Effector memory CD4-positive, alpha-beta T cell (primary cell): ENCODE results near the gene LGALS16.
"Not testable (repeated sequence)": the region's sequence is repeated elsewhere in the genome, so short reads cannot be mapped to it uniquely, and the experiment has no call there.

Source experiments
- DNase-seq, 3 donors: peaks; one replicate each; pipeline ENCODE4 v3.0.0-alpha.2; 2020
- H3K27ac ChIP-seq: 2 replicates; pipeline ENCODE4 v1.7.0; 2013; ENCODE audit warnings: mild to moderate bottlenecking, low read length, moderate library complexity; ENCODE audit not compliant: insufficient read depth, poor library complexity, severe bottlenecking
- H3K27me3 ChIP-seq: replicated peaks from 2 replicates; pipeline ENCODE4 v1.7.0; 2013; ENCODE audit warnings: mild to moderate bottlenecking, low read length; ENCODE audit not compliant: insufficient read depth, control insufficient read depth, poor library complexity, severe bottlenecking
- H3K36me3 ChIP-seq: 2 replicates; pipeline ENCODE4 v1.7.0; 2013; ENCODE audit warnings: mild to moderate bottlenecking, low read length, moderate library complexity; ENCODE audit not compliant: control insufficient read depth, insufficient read depth
- H3K4me1 ChIP-seq: 2 replicates; pipeline ENCODE4 v1.7.0; 2013; ENCODE audit warnings: low read length, mild to moderate bottlenecking; ENCODE audit not compliant: control insufficient read depth, insufficient read depth, poor library complexity, severe bottlenecking
- H3K4me3 ChIP-seq: 2 replicates; pipeline ENCODE4 v1.7.0; 2013; ENCODE audit warnings: low read length, low read depth, mild to moderate bottlenecking; ENCODE audit not compliant: insufficient read depth, poor library complexity, severe bottlenecking
- H3K9me3 ChIP-seq: 2 replicates; pipeline ENCODE4 v1.7.0; 2013; ENCODE audit warnings: mild to moderate bottlenecking, low read length, moderate library complexity; ENCODE audit not compliant: control insufficient read depth

LGALS16 gene

DNA sequence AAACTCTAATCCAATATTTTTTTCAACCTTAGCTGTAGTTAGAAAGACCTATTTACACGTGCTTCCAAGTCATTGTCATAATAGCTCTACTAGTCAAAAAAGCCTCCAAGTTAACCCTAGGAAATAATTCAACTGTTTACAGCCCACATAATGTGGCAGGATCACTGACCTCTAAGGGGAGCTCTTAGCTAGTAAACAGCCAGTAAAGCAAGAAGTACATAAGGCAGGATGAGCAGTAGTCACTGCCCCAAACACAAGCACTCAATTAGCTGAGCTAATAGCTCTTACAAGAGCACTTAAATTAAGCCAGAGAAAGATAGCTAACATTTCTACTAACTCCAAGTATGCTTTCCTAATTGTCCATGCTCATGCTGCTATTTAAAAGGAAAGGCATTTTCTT, 18.1 kb downstream of the LGALS16 start:
- H3K9me3 ChIP-seq, H3K4me3 ChIP-seq, H3K27ac ChIP-seq, H3K4me1 ChIP-seq, H3K27me3 ChIP-seq, H3K36me3 ChIP-seq, DNase-seq: not testable (repeated sequence)

DNA sequence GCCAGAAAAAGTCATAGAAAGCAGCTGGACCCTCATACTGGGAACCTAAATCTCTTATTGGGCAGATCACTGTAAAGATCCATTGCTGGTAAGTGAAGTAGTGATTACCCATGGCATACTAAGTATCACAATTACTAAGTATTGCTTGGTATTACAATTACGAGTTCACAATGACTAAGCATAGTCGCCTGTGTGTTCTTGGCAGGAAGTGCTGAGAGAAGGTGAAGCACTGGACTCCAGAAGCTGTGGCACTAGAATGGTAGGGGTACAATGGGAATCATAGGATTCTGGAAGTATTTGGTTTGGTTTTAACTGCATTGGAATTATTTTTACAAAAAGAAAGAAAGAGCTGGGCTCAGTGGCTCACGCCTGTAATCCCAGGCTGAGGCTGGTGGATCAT, 20.3 kb downstream of the LGALS16 start:
- no peaks in the 10 kb centered on the region for H3K36me3 ChIP-seq
- H3K27me3 ChIP-seq, result no peaks in the 10 kb centered on the region
- no peaks in the 10 kb centered on the region for H3K9me3 ChIP-seq
- H3K27ac ChIP-seq, result no peak overlapping the region
- DNase-seq, result no peak
- H3K4me3 ChIP-seq, result no peak overlapping the region
- H3K4me1 ChIP-seq, result peaks cover 14% of the 10 kb centered on the region

- H3K9me3 ChIP-seq, result no peaks in the 10 kb centered on the region
- H3K4me1 ChIP-seq, result peaks cover 13% of the 10 kb centered on the region
- no peaks in the 10 kb centered on the region for H3K36me3 ChIP-seq
- DNase-seq, result no peak
- no peak overlapping the region for H3K27ac ChIP-seq
- no peak overlapping the region for H3K4me3 ChIP-seq
- no peaks in the 10 kb centered on the region for H3K27me3 ChIP-seq
Measured at GRCh38 chr19:39677961-39678889, 22.5 kb downstream of the LGALS16 start.

- no peak for DNase-seq
- Histone ChIP-seq H3K9me3 (no peaks in the 10 kb centered on the region), H3K4me1 (peaks cover 11% of the 10 kb centered on the region), H3K36me3 (no peaks in the 10 kb centered on the region), H3K27me3 (no peaks in the 10 kb centered on the region), H3K4me3 (peak overlapping the region; percentile 6), H3K27ac (peak overlapping the region; percentile 19)
Measured at GRCh38 chr19:39679056-39679790, 23.5 kb downstream of the LGALS16 start.

DNA sequence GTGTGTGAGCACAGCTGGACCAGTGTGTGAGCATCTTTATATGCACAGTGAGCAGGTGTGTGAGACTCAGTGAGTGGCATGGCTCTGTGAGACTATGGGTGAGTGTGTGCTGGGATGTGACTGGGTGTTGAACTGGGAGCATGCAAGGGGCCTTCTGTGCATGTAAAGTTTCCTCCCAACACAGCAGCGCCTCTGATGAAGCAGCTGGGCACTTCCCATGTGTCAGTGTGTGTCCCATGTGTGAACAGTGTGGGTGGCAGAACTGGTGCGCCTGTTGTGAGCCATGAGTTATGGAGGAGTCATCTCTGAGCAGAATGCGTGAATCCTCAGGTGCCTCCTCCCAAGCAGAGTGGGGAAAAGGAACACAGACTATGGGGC, 24.1 kb downstream of the LGALS16 start:
- Histone ChIP-seq H3K9me3 (no peaks in the 10 kb centered on the region), H3K4me1 (peaks cover 11% of the 10 kb centered on the region), H3K27me3 (no peaks in the 10 kb centered on the region), H3K4me3 (peak overlapping the region; percentile 6), H3K27ac (peak overlapping the region; percentile 19), H3K36me3 (no peaks in the 10 kb centered on the region)
- DNase-seq, result no peak

DNA sequence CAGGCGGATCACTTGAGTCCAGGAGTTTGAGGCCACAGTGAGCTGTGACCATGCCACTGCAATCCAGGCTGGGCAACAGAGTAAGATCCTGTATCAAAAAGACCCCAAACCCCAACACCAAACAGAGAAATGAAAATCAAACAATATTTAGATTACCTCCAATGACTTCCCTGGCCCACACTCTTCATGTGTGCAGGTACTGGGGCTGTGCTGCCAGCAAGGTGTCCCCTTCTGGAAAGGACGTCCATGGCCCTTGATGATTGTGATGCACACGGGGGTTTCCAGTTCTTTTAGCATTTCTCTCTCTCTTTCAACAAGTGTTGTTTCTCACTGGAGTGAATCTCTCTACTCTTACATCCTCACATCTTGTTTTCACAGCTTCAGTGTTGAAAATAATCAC, 24.9 kb downstream of the LGALS16 start:
- Histone ChIP-seq H3K27ac (no peak overlapping the region), H3K4me3 (no peak overlapping the region), H3K9me3 (no peaks in the 10 kb centered on the region), H3K36me3 (no peaks in the 10 kb centered on the region), H3K4me1 (peaks cover 11% of the 10 kb centered on the region), H3K27me3 (no peaks in the 10 kb centered on the region)
- DNase-seq, result no peak

DNA sequence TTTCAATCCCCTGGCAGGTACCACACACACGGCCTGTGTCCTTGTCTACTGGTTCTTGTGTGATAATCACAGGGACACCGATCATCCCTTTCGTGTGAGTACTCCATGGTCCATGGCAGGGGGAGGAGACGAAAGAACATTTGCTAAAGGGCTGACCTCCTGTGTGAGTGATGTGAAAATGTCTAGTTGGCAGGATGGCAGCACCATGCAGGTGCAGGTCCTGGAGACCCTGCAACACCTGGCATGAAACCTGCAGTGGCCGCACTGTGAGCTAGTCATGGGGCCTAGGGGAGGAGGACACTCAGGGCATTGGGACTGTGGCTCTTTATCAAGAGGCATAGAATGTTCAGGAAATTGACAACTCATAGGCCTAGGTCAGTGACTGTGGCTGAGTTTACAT, 25.7 kb downstream of the LGALS16 start:
- no peaks in the 10 kb centered on the region for H3K27me3 ChIP-seq
- H3K4me3 ChIP-seq, result no peak overlapping the region
- H3K27ac ChIP-seq, result no peak overlapping the region
- H3K4me1 ChIP-seq, result peaks cover 11% of the 10 kb centered on the region
- H3K9me3 ChIP-seq, result no peaks in the 10 kb centered on the region
- H3K36me3 ChIP-seq, result no peaks in the 10 kb centered on the region
- DNase-seq, result no peak

GRCh38 chr19:39684267-39684666, 28.6 kb downstream of the LGALS16 start:
- DNase-seq, result no peak
- peaks cover 7% of the 10 kb centered on the region for H3K4me1 ChIP-seq
- H3K27me3 ChIP-seq, result no peaks in the 10 kb centered on the region
- no peak overlapping the region for H3K27ac ChIP-seq
- H3K36me3 ChIP-seq, result no peaks in the 10 kb centered on the region
- no peak overlapping the region for H3K4me3 ChIP-seq
- H3K9me3 ChIP-seq, result no peaks in the 10 kb centered on the region

- no peaks in the 10 kb centered on the region for H3K36me3 ChIP-seq
- no peaks in the 10 kb centered on the region for H3K9me3 ChIP-seq
- H3K27me3 ChIP-seq, result no peaks in the 10 kb centered on the region
- no peak overlapping the region for H3K27ac ChIP-seq
- H3K4me3 ChIP-seq, result no peak overlapping the region
- DNase-seq, result no peak
- H3K4me1 ChIP-seq, result no peaks in the 10 kb centered on the region
Measured at GRCh38 chr19:39686739-39687138, 31.0 kb downstream of the LGALS16 start.

GRCh38 chr19:39688637-39689036, 32.9 kb downstream of the LGALS16 start:
- not testable (repeated sequence) for H3K4me1 ChIP-seq, H3K36me3 ChIP-seq, H3K4me3 ChIP-seq, H3K9me3 ChIP-seq, DNase-seq, H3K27me3 ChIP-seq, H3K27ac ChIP-seq
